Measurements from ENCODE around the gene ELL.

- peak in 6 of 7 experiments; percentile 91 to 99 (median 96) for TF ChIP-seq CTCF (IDR thresholded peaks at IDR 0.05)
- TF ChIP-seq POLR2A (IDR thresholded peaks at IDR 0.05) = no peak
These were observed 70.7 kb downstream of the ELL start for GRCh38 chr19:18450931-18451836.
